ENCODE measurements around the gene ODC1. TPM values are rescaled to one million over a fixed set of nuclear protein-coding genes. Genes with fewer than 3 reads are reported as not detected.

Gene ODC1
- total RNA-seq, 1 experiment from 2014 or later = 231 TPM

DNA sequence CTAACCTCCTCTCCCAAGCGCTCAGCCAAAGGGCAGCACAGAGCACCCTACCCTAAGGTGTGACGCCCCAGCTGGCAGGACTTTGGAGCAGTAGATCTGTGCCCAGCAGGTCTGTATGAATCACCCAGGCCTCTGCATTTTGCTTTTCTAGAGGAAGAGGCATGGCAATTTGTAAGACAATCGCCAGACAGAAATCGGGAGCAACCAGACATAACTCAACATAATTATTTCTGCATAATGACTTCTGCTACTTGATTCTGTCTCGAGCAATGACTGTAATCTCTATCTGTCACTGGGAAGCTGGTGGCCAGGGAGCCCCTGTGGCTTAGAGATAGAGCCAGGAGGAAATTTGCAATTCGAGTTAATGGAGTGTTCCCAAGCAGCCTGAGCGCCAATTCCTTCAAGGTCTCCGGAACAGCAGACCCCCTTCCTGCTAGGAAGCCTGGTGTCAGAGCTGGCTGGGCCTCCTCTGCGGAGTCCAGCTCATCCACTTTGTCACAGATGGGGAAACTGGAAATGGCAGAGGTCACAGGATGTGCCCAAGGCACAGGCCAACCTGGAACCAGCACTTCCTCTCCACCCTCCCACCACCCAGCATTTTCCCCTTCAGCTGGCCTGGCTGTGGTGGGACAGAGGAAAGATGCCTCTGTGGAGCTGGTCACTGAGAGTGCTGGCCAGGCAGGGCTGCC, 55.0 kb downstream of the ODC1 start:
- Histone ChIP-seq H3K9me2 (ENCODE audit: insufficient read depth) (no peaks in the 10 kb centered on the region), H3K4me2 (ENCODE audit: low read length) (no peak overlapping the region), H3K4me3 (replicated peaks in 1 of 2; ENCODE audit: low read depth in 1 of 2, low read length in 2 of 2) (no peak overlapping the region), H3K27ac (ENCODE audit: low read depth, low read length) (no peak overlapping the region), H3K36me3 (ENCODE audit: control insufficient read depth in 1 of 2, insufficient read depth in 2 of 2, low read length in 2 of 2) (0 out of 4 replicates have a peak, but pooled peaks cover 0 to 5% of the 10 kb centered on the region in 2 experiments), H3K4me1 (ENCODE audit: control insufficient read depth in 1 of 2, insufficient read depth in 2 of 2, low read length in 2 of 2) (peaks cover 0 to 26% of the 10 kb centered on the region in 2 experiments; a peak in 1 of 4 replicates), H3K9ac (ENCODE audit: low read length) (no peak overlapping the region), H2AFZ (ENCODE audit: low read depth, low read length, poor library complexity, severe bottlenecking) (no peak overlapping the region), H3K79me2 (ENCODE audit: insufficient read depth, low read length) (peaks cover 75% of the 10 kb centered on the region), H4K20me1 (ENCODE audit: insufficient read depth) (0 out of 2 replicates have a peak, but pooled peaks cover 3% of the 10 kb centered on the region), H3K27me3 (ENCODE audit: insufficient read depth, low read length) (no peaks in the 10 kb centered on the region), H3K9me3 (ENCODE audit: control insufficient read depth in 1 of 2, insufficient read depth in 1 of 2, low read depth in 1 of 2, low read length in 2 of 2) (no peaks in the 10 kb centered on the region)
- ATAC-seq = no peak
- intact Hi-C loops (cut with micrococcal nuclease) = no loop called here
- CTCF ChIA-PET = interaction anchor here (1.6 kb wide), 1 partner anchor 15 kb away, joined by 4 read pairs; no protein-coding TSS in a partner anchor
- RAD21 ChIA-PET (ENCODE audit: low non-redundant PET in 1 of 2, low total read pairs in 2 of 2, uncharacterized antibody in 2 of 2, unreplicated experiment in 2 of 2) = no interaction called here
- no peak for TF ChIP-seq SRF (IDR thresholded peaks at IDR 0.05; ENCODE audit: low read depth)
- no peak for TF ChIP-seq JUND (IDR thresholded peaks at IDR 0.05)
- TF ChIP-seq YY1 (IDR thresholded peaks at IDR 0.05; ENCODE audit: extremely low read depth, insufficient replicate concordance, low read depth, low read length) = no peak
- no peak for TF ChIP-seq EZH2phosphoT487 (IDR thresholded peaks at IDR 0.05; ENCODE audit: borderline replicate concordance)
- TF ChIP-seq ZFX (IDR thresholded peaks at IDR 0.05) = no peak
- no peak for TF ChIP-seq SIN3A (IDR thresholded peaks at IDR 0.05; ENCODE audit: low read depth)
- TF ChIP-seq POLR2A (IDR thresholded peaks at IDR 0.05; ENCODE audit: borderline replicate concordance, extremely low read depth, insufficient read depth, insufficient read length) = no peak
- TF ChIP-seq POLR2AphosphoS5 (IDR thresholded peaks at IDR 0.05; ENCODE audit: low read depth, low read length) = no peak
- TF ChIP-seq TCF7L2 (IDR thresholded peaks at IDR 0.05; ENCODE audit: borderline replicate concordance, extremely low read depth, insufficient read depth, insufficient read length) = no peak
- no peak for TF ChIP-seq ZNF274 (IDR thresholded peaks at IDR 0.05; ENCODE audit: low read depth, low read length)
- TF ChIP-seq, protein P1, sequence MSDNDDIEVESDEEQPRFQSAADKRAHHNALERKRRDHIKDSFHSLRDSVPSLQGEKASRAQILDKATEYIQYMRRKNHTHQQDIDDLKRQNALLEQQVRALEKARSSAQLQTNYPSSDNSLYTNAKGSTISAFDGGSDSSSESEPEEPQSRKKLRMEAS (IDR thresholded peaks at IDR 0.05) = no peak
- TF ChIP-seq, protein P2, sequence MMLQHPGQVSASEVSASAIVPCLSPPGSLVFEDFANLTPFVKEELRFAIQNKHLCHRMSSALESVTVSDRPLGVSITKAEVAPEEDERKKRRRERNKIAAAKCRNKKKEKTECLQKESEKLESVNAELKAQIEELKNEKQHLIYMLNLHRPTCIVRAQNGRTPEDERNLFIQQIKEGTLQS (IDR thresholded peaks at IDR 0.05) = no peak
- TF ChIP-seq CEBPB (IDR thresholded peaks at IDR 0.05; ENCODE audit: low read depth) = no peak
- TF ChIP-seq EGR1 (IDR thresholded peaks at IDR 0.05; ENCODE audit: low read depth) = no peak
- no TSS peak for BruUV-seq (replicated peaks)
- no peak for DNase-seq (ENCODE audit: low read depth, low spot score)
- POLR2A ChIA-PET = interaction anchor here (1.2 kb wide), 1 partner anchor 11 kb away, joined by 3 read pairs; no protein-coding TSS in a partner anchor
